Renal pelvis (tissue), 4 donors: ENCODE measurements around the gene TMEM40. TPM values are rescaled to one million over a fixed set of nuclear protein-coding genes. Genes with fewer than 3 reads are reported as not detected.
"Not testable (repeated sequence)": the region's sequence is repeated elsewhere in the genome, so short reads cannot be mapped to it uniquely, and the experiment has no call there.

Experiments used
- DNase-seq: peaks from one replicate; pipeline ENCODE4 v3.0.0-alpha.2; 2013
- polyA plus RNA-seq, 3 donors: library from polyadenylated mRNA; unstranded; fragments of 120-200 nt; gene quantifications; one replicate each; pipeline ENCODE4 v1.2.1, GENCODE V29; 2013; ENCODE audit not compliant: insufficient read length in 3 of 3

TMEM40 gene
- polyA plus RNA-seq, 3 donors: 1.7 to 3.7 (median 1.8) TPM

- no peak for DNase-seq
Measured at GRCh38 chr3:12780751-12781150, 21.7 kb upstream of the TMEM40 start.

- no peak for DNase-seq
Measured at GRCh38 chr3:12777171-12777570, 18.1 kb upstream of the TMEM40 start.

GRCh38 chr3:12775970-12776369, 16.9 kb upstream of the TMEM40 start:
- not testable (repeated sequence) for DNase-seq

- DNase-seq: no peak
Measured at GRCh38 chr3:12775226-12775625, 16.2 kb upstream of the TMEM40 start.

- no peak for DNase-seq
Measured at GRCh38 chr3:12774619-12775018, 15.6 kb upstream of the TMEM40 start.

GRCh38 chr3:12773710-12774086, 14.6 kb upstream of the TMEM40 start:
- DNase-seq: no peak

GRCh38 chr3:12773030-12773709, 14.1 kb upstream of the TMEM40 start:
- DNase-seq: no peak

- DNase-seq: no peak
Measured at GRCh38 chr3:12772462-12772861, 13.4 kb upstream of the TMEM40 start.

GRCh38 chr3:12771236-12771635, 12.2 kb upstream of the TMEM40 start:
- no peak for DNase-seq

- DNase-seq: no peak
Measured at GRCh38 chr3:12769761-12770160, 10.7 kb upstream of the TMEM40 start.

- DNase-seq: no peak
Measured at GRCh38 chr3:12768579-12769527, 9.8 kb upstream of the TMEM40 start.

GRCh38 chr3:12766541-12766940, 7.5 kb upstream of the TMEM40 start:
- DNase-seq: no peak

GRCh38 chr3:12764171-12764776, 5.2 kb upstream of the TMEM40 start:
- no peak for DNase-seq

- no peak for DNase-seq
Measured at GRCh38 chr3:12759693-12760565, 870 bp upstream of the TMEM40 start.

GRCh38 chr3:12758025-12758781, 856 bp downstream of the TMEM40 start:
- no peak for DNase-seq

- DNase-seq: no peak
Measured at GRCh38 chr3:12756635-12757034, 2.4 kb downstream of the TMEM40 start.

GRCh38 chr3:12756175-12756574, 2.9 kb downstream of the TMEM40 start:
- DNase-seq: no peak

GRCh38 chr3:12755754-12756153, 3.3 kb downstream of the TMEM40 start:
- DNase-seq: no peak

GRCh38 chr3:12754313-12754712, 4.7 kb downstream of the TMEM40 start:
- DNase-seq: no peak

GRCh38 chr3:12753275-12754028, 5.6 kb downstream of the TMEM40 start:
- no peak for DNase-seq
